HepG2 (cell line): ENCODE data around the gene CCDC183. TPM values are rescaled to one million over a fixed set of nuclear protein-coding genes. Genes with fewer than 3 reads are reported as not detected.

Experiments
- EZH2 ChIP-seq: conservative IDR thresholded peaks from 2 replicates; pipeline ENCODE4 v1.6.1; 2012; ENCODE audit warnings: mild to moderate bottlenecking, low read depth, low read length, moderate library complexity
- MIER3 ChIP-seq: IDR thresholded peaks from 2 replicates; pipeline ENCODE4 v1.6.1; 2016; ENCODE audit warnings: missing compliant biosample characterization, borderline replicate concordance
- TARDBP ChIP-seq: sonication (generic); formaldehyde crosslinking; IDR thresholded peaks from 2 replicates; pipeline ENCODE4 v1.8.0; 2022; ENCODE audit warnings: mild to moderate bottlenecking, missing genetic modification reagents
- TCF7 ChIP-seq: sonication (generic); IDR thresholded peaks from 2 replicates; pipeline ENCODE4 v1.6.1; 2016; ENCODE audit warnings: antibody characterized with exemption, low read depth
- THAP11 ChIP-seq: IDR thresholded peaks from 2 replicates; pipeline ENCODE4 v1.6.1; 2016; ENCODE audit warnings: missing biosample characterization, missing genetic modification reagents
- ZNF496 ChIP-seq: sonication (generic); formaldehyde crosslinking; IDR thresholded peaks from 2 replicates; pipeline ENCODE4 v1.8.1; 2023; ENCODE audit warnings: mild to moderate bottlenecking, moderate library complexity, missing genetic modification reagents; ENCODE audit not compliant: insufficient replicate concordance
- ZSCAN31 ChIP-seq: sonication (generic); formaldehyde crosslinking; IDR thresholded peaks from 2 replicates; pipeline ENCODE4 v1.5.0; 2020; ENCODE audit warnings: low read depth, mild to moderate bottlenecking, missing genetic modification reagents
- polyA plus RNA-seq, 8 experiments: library from polyadenylated mRNA; depleted of rRNA in 3 of 8; stranded (reverse) in 7 of 8; unstranded in 1 of 8; fragments of >200 nt; fragmentation: Illumina TruSeq in 4 of 8; extraction: Trizol in 4 of 8; gene quantifications; 2 replicates each; pipeline versions ENCODE4 v1.2.1 to v1.2.3, GENCODE V29; 2011 to 2016; ENCODE audit warnings: low read depth in 4 of 8, missing spikeins in 1 of 8, mixed read lengths in 1 of 8; ENCODE audit not compliant: insufficient read depth in 1 of 8
- total RNA-seq, 5 experiments: library from RNA; depleted of rRNA; stranded (reverse); fragments of >200 nt; fragmentation: Illumina TruSeq; extraction: Trizol; gene quantifications; 2 replicates each; pipeline ENCODE4 v1.2.3, GENCODE V29; 2016; ENCODE audit warnings: low read depth in 1 of 5
- TF ChIP-seq, protein P1 (sequence below): IDR thresholded peaks from 2 replicates; pipeline ENCODE4 v1.6.1; 2012; ENCODE audit warnings: low read length, improper control_type of control experiment
- TF ChIP-seq, protein P2 (sequence below): sonication (generic); formaldehyde crosslinking; IDR thresholded peaks from 2 replicates; pipeline ENCODE4 v1.8.0; 2022; ENCODE audit warnings: low read depth, missing genetic modification reagents
- TF ChIP-seq, protein P3 (sequence below): fragments of 450-650 bp; IDR thresholded peaks from 2 replicates; pipeline ENCODE4 v1.6.1; 2017
- TF ChIP-seq, protein P4 (sequence below): sonication (generic); formaldehyde crosslinking; IDR thresholded peaks from 2 replicates; pipeline ENCODE4 v1.4.0; 2020; ENCODE audit warnings: missing genetic modification reagents
- TF ChIP-seq, protein P5 (sequence below): sonication (generic); formaldehyde crosslinking; IDR thresholded peaks from 2 replicates; pipeline ENCODE4 v1.5.1; 2020; ENCODE audit warnings: mild to moderate bottlenecking, missing genetic modification reagents, borderline replicate concordance
- TF ChIP-seq, protein P6 (sequence below): sonication (generic); formaldehyde crosslinking; IDR thresholded peaks from 2 replicates; pipeline ENCODE4 v1.4.0; 2020; ENCODE audit warnings: mild to moderate bottlenecking, missing genetic modification reagents, borderline replicate concordance

CCDC183 gene
- total and polyA plus RNA-seq, 2 of the 13 experiments (the other 11 are each of a cell fraction or from before 2014, with no cell fraction given): 5.0 to 66.4 TPM

DNA sequence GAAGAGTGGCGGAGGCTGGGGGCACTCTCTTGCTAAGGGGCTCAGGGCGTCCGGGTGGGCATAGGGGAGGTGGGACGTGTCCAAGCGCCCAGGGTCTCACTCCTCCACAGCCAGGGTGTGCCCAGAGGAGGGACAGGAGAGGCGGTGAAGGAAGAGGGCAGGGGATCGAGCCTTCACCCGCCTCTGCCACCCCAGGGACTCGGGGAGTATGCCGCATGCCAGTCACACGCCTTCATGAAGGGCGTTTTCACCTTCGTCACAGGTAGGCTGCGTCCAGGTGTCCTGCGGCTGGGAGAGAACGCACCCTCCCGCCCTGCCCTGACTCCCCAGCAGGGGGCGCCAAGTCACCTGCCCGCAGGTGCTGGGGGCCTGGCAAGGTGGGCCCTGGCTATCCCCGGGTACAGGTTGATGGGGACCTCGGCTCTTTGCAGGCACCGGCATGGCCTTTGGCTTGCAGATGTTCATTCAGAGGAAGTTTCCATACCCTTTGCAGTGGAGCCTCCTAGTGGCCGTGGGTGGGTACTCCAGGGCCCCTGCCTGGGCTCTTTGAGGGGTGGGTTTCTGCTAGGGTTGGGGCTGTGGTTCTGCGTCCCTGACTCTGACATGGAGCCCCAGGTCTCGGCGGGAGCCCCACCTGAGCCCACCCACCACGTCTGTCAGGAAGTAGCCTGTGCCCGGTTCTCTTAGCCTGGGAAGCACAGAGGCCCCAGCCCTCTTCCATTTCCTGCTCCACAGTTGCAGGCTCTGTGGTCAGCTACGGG is 4.4 kb upstream of the CCDC183 start (continued):
- TF ChIP-seq, protein P1, sequence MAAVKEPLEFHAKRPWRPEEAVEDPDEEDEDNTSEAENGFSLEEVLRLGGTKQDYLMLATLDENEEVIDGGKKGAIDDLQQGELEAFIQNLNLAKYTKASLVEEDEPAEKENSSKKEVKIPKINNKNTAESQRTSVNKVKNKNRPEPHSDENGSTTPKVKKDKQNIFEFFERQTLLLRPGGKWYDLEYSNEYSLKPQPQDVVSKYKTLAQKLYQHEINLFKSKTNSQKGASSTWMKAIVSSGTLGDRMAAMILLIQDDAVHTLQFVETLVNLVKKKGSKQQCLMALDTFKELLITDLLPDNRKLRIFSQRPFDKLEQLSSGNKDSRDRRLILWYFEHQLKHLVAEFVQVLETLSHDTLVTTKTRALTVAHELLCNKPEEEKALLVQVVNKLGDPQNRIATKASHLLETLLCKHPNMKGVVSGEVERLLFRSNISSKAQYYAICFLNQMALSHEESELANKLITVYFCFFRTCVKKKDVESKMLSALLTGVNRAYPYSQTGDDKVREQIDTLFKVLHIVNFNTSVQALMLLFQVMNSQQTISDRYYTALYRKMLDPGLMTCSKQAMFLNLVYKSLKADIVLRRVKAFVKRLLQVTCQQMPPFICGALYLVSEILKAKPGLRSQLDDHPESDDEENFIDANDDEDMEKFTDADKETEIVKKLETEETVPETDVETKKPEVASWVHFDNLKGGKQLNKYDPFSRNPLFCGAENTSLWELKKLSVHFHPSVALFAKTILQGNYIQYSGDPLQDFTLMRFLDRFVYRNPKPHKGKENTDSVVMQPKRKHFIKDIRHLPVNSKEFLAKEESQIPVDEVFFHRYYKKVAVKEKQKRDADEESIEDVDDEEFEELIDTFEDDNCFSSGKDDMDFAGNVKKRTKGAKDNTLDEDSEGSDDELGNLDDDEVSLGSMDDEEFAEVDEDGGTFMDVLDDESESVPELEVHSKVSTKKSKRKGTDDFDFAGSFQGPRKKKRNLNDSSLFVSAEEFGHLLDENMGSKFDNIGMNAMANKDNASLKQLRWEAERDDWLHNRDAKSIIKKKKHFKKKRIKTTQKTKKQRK: no peak
- TF ChIP-seq THAP11 (CRISPR knock-in tag): peak; percentile 2; the same call in 1 of the 2 replicates
- TF ChIP-seq TCF7: no peak
- TF ChIP-seq, protein P2, sequence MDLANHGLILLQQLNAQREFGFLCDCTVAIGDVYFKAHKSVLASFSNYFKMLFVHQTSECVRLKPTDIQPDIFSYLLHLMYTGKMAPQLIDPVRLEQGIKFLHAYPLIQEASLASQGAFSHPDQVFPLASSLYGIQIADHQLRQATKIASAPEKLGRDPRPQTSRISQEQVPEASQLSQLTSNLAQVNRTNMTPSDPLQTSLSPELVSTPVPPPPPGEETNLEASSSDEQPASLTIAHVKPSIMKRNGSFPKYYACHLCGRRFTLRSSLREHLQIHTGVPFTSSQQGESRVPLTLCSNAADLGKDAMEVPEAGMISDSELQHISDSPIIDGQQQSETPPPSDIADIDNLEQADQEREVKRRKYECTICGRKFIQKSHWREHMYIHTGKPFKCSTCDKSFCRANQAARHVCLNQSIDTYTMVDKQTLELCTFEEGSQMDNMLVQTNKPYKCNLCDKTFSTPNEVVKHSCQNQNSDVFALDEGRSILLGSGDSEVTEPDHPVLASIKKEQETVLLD: no peak; the same call in 1 of the 2 replicates
- TF ChIP-seq, protein P3, sequence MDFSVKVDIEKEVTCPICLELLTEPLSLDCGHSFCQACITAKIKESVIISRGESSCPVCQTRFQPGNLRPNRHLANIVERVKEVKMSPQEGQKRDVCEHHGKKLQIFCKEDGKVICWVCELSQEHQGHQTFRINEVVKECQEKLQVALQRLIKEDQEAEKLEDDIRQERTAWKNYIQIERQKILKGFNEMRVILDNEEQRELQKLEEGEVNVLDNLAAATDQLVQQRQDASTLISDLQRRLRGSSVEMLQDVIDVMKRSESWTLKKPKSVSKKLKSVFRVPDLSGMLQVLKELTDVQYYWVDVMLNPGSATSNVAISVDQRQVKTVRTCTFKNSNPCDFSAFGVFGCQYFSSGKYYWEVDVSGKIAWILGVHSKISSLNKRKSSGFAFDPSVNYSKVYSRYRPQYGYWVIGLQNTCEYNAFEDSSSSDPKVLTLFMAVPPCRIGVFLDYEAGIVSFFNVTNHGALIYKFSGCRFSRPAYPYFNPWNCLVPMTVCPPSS: no peak
- TF ChIP-seq TARDBP (CRISPR knock-in tag): 0 out of 2 replicates have a peak, but pooled peaks have one; percentile 31
- TF ChIP-seq EZH2: no peak
- TF ChIP-seq, protein P4, sequence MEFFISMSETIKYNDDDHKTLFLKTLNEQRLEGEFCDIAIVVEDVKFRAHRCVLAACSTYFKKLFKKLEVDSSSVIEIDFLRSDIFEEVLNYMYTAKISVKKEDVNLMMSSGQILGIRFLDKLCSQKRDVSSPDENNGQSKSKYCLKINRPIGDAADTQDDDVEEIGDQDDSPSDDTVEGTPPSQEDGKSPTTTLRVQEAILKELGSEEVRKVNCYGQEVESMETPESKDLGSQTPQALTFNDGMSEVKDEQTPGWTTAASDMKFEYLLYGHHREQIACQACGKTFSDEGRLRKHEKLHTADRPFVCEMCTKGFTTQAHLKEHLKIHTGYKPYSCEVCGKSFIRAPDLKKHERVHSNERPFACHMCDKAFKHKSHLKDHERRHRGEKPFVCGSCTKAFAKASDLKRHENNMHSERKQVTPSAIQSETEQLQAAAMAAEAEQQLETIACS (CRISPR knock-in tag): no peak
- TF ChIP-seq MIER3 (CRISPR knock-in tag): no peak
- TF ChIP-seq, protein P5, sequence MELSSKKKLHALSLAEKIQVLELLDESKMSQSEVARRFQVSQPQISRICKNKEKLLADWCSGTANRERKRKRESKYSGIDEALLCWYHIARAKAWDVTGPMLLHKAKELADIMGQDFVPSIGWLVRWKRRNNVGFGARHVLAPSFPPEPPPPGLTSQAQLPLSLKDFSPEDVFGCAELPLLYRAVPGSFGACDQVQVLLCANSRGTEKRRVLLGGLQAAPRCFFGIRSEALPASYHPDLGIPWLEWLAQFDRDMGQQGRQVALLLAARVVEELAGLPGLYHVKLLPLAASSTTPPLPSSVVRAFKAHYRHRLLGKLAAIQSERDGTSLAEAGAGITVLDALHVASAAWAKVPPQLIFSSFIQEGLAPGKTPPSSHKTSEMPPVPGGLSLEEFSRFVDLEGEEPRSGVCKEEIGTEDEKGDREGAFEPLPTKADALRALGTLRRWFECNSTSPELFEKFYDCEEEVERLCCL (CRISPR knock-in tag): 0 out of 2 replicates have a peak, but pooled peaks have one; percentile 61
- TF ChIP-seq ZSCAN31 (CRISPR knock-in tag): no peak
- TF ChIP-seq, protein P6, sequence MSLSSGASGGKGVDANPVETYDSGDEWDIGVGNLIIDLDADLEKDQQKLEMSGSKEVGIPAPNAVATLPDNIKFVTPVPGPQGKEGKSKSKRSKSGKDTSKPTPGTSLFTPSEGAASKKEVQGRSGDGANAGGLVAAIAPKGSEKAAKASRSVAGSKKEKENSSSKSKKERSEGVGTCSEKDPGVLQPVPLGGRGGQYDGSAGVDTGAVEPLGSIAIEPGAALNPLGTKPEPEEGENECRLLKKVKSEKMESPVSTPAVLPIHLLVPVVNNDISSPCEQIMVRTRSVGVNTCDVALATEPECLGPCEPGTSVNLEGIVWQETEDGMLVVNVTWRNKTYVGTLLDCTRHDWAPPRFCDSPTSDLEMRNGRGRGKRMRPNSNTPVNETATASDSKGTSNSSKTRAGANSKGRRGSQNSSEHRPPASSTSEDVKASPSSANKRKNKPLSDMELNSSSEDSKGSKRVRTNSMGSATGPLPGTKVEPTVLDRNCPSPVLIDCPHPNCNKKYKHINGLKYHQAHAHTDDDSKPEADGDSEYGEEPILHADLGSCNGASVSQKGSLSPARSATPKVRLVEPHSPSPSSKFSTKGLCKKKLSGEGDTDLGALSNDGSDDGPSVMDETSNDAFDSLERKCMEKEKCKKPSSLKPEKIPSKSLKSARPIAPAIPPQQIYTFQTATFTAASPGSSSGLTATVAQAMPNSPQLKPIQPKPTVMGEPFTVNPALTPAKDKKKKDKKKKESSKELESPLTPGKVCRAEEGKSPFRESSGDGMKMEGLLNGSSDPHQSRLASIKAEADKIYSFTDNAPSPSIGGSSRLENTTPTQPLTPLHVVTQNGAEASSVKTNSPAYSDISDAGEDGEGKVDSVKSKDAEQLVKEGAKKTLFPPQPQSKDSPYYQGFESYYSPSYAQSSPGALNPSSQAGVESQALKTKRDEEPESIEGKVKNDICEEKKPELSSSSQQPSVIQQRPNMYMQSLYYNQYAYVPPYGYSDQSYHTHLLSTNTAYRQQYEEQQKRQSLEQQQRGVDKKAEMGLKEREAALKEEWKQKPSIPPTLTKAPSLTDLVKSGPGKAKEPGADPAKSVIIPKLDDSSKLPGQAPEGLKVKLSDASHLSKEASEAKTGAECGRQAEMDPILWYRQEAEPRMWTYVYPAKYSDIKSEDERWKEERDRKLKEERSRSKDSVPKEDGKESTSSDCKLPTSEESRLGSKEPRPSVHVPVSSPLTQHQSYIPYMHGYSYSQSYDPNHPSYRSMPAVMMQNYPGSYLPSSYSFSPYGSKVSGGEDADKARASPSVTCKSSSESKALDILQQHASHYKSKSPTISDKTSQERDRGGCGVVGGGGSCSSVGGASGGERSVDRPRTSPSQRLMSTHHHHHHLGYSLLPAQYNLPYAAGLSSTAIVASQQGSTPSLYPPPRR (CRISPR knock-in tag): no peak
- no peak for TF ChIP-seq ZNF496
